GM23248 (cell line): ENCODE results near the gene BBS1. TPM values are rescaled to one million over a fixed set of nuclear protein-coding genes. Genes with fewer than 3 reads are reported as not detected.

ENCODE experiments used
- DNase-seq: peaks from one replicate; pipeline ENCODE4 v3.0.0-alpha.2; 2015
- H2AFZ ChIP-seq: fragments of 200-600 bp; sonication (generic); 2 replicates; pipeline ENCODE4 v1.6.1; 2016; ENCODE audit warnings: antibody characterized with exemption
- H3F3A ChIP-seq: fragments of 200-600 bp; sonication (generic); 2 replicates; pipeline ENCODE4 v1.6.1; 2016; ENCODE audit warnings: mild to moderate bottlenecking, antibody characterized with exemption, mixed run types; ENCODE audit not compliant: insufficient read depth
- H3K27ac ChIP-seq: fragments of 200-600 bp; sonication (generic); 2 replicates; pipeline ENCODE4 v1.5.1; 2016; ENCODE audit warnings: mild to moderate bottlenecking
- H3K27me3 ChIP-seq: fragments of 200-600 bp; sonication (generic); replicated peaks from 2 replicates; pipeline ENCODE4 v1.6.1; 2016; ENCODE audit warnings: mild to moderate bottlenecking; ENCODE audit not compliant: insufficient read depth
- H3K36me3 ChIP-seq: fragments of 200-600 bp; sonication (generic); 2 replicates; pipeline ENCODE4 v1.6.1; 2016; ENCODE audit warnings: low read depth, mild to moderate bottlenecking
- H3K4me1 ChIP-seq: fragments of 200-600 bp; sonication (generic); 2 replicates; pipeline ENCODE4 v1.6.1; 2016; ENCODE audit warnings: mild to moderate bottlenecking; ENCODE audit not compliant: insufficient read depth
- H3K4me2 ChIP-seq: fragments of 200-600 bp; sonication (generic); one replicate; pipeline ENCODE4 v1.6.1; 2016; ENCODE audit warnings: mild to moderate bottlenecking; ENCODE audit not compliant: unreplicated experiment
- H3K4me3 ChIP-seq: fragments of 200-600 bp; sonication (generic); 2 replicates; pipeline ENCODE4 v1.5.1; 2016; ENCODE audit warnings: mild to moderate bottlenecking
- H3K79me2 ChIP-seq: fragments of 200-600 bp; sonication (generic); 2 replicates; pipeline ENCODE4 v1.6.1; 2016; ENCODE audit warnings: mild to moderate bottlenecking; ENCODE audit not compliant: insufficient read depth
- H3K9ac ChIP-seq: fragments of 200-600 bp; sonication (generic); 2 replicates; pipeline ENCODE4 v1.6.1; 2016; ENCODE audit warnings: mild to moderate bottlenecking
- H3K9me2 ChIP-seq: fragments of 200-600 bp; sonication (generic); 2 replicates; pipeline ENCODE4 v1.6.1; 2016; ENCODE audit warnings: mixed run types, mild to moderate bottlenecking, moderate library complexity; ENCODE audit not compliant: insufficient read depth
- H3K9me3 ChIP-seq: fragments of 200-600 bp; sonication (generic); one replicate; pipeline ENCODE4 v1.6.1; 2017; ENCODE audit warnings: low read depth
- H4K20me1 ChIP-seq: fragments of 200-600 bp; sonication (generic); 2 replicates; pipeline ENCODE4 v1.6.0; 2016; ENCODE audit not compliant: insufficient read depth
- EZH2 ChIP-seq: fragments of 200-600 bp; sonication (generic); IDR thresholded peaks from 2 replicates; pipeline ENCODE4 v1.6.1; 2018; ENCODE audit warnings: antibody characterized with exemption, mild to moderate bottlenecking; ENCODE audit not compliant: insufficient read depth, poor library complexity, severe bottlenecking
- EZH2phosphoT487 ChIP-seq: fragments of 200-600 bp; sonication (generic); IDR thresholded peaks from 2 replicates; pipeline ENCODE4 v1.6.1; 2018; ENCODE audit warnings: antibody characterized with exemption, moderate library complexity, mild to moderate bottlenecking, low read depth; ENCODE audit not compliant: insufficient read depth
- WGBS, 2 experiments: methylation state at CpG; one replicate each; pipeline ENCODE4 v1.1.6; 2015 to 2017; ENCODE audit warnings: low lambda C conversion rate in 2 of 2, low coverage in 1 of 2; ENCODE audit errors: missing lambda C conversion rate in 2 of 2; 5-methylcytosine and 5-hydroxymethylcytosine counted together
- in situ Hi-C: fragments of 300-500 bp; cut with MboI; formaldehyde crosslinking; loops from 2 replicates; pipeline ENCODE4 v1.15.0; 2020
- polyA plus RNA-seq: library from polyadenylated mRNA; unstranded; fragments of >200 nt; fragmentation: Nextera tagmentation; extraction: Ambion mirVana; gene quantifications from 2 replicates; pipeline ENCODE4 v1.2.1, GENCODE V29; 2016
- total RNA-seq: library from RNA; depleted of rRNA; stranded (reverse); fragments of >200 nt; shearing (Covaris generic); gene quantifications from 2 replicates; pipeline ENCODE4 v1.2.3, GENCODE V29; 2014

The BBS1 gene
- total and polyA plus RNA-seq, 2 experiments from 2014 or later = 20.2 to 39.1 TPM

DNA sequence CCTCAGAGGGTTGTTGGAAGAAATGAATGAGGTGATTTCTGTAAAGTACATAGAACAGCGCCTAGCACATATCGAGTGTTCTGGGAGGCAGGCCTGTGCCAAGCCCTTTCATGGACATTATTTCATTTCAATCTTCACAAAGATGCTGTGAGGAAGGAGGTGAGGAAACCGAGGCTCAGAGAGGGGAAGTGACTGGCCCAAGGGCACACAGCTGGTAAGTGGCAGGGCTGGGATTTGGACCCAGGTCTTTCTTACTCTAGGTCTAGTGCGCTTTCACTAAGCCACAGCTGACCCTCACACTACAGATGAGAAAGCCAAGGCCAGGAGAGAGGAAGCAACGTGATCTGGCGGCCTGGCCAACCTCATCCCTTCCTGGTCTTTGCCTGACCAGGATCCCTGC is 41.7 kb upstream of the BBS1 start:
- Histone ChIP-seq H3K9me3 (no peaks in the 10 kb centered on the region), H3F3A (no peaks in the 10 kb centered on the region), H3K27ac (no peak overlapping the region), H3K79me2 (no peaks in the 10 kb centered on the region), H3K4me2 (no peak overlapping the region), H3K36me3 (no peaks in the 10 kb centered on the region), H3K9ac (no peak overlapping the region), H3K4me1 (no peaks in the 10 kb centered on the region), H3K9me2 (no peaks in the 10 kb centered on the region), H2AFZ (no peak overlapping the region), H3K4me3 (no peak overlapping the region), H4K20me1 (no peaks in the 10 kb centered on the region), H3K27me3 (no peaks in the 10 kb centered on the region)
- no peak for TF ChIP-seq EZH2phosphoT487
- no peak for TF ChIP-seq EZH2
- 87 to 92% methylated on average over 6 of the region's 6 CpGs for WGBS, 2 experiments
- DNase-seq = no peak
- in situ Hi-C loops = no loop called here

DNA sequence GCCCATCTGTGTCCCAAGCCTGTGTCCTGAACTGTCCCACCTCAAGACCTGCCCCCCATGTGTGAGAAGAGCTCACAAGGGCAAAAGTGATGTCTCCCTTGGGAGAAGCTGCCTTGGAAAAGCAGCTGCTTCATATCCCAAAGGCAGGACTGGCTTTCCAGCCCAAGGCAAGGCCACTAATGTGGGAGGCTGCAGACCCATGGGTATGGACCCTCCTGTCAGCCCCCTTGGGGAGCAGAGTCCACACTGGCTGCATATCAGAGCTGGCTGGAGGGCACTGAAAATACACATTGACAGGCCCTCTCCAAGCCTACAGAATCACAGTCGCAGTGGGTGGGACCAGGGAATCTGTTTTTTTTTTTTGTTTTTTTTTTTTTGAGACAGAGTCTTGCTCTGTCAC is 41.0 kb upstream of the BBS1 start:
- no peak for TF ChIP-seq EZH2phosphoT487
- TF ChIP-seq EZH2 = no peak
- no peaks in the 10 kb centered on the region for H3K9me2 ChIP-seq
- no peaks in the 10 kb centered on the region for H3K4me1 ChIP-seq
- H3K36me3 ChIP-seq = no peaks in the 10 kb centered on the region
- H2AFZ ChIP-seq = no peak overlapping the region
- H4K20me1 ChIP-seq = no peaks in the 10 kb centered on the region
- no peak overlapping the region for H3K4me3 ChIP-seq
- no peak overlapping the region for H3K4me2 ChIP-seq
- no peaks in the 10 kb centered on the region for H3K79me2 ChIP-seq
- no peak overlapping the region for H3K9ac ChIP-seq
- WGBS, 2 experiments = 50 to 60% methylated on average over 1 of the region's 1 CpG
- H3K9me3 ChIP-seq = no peaks in the 10 kb centered on the region
- no peak for DNase-seq
- in situ Hi-C loops = no loop called here
- H3F3A ChIP-seq = no peaks in the 10 kb centered on the region
- no peak overlapping the region for H3K27ac ChIP-seq
- no peaks in the 10 kb centered on the region for H3K27me3 ChIP-seq

- Histone ChIP-seq H3K79me2 (no peaks in the 10 kb centered on the region), H3K4me1 (no peaks in the 10 kb centered on the region), H3K27ac (no peak overlapping the region), H3K9me3 (no peaks in the 10 kb centered on the region), H3K9ac (no peak overlapping the region), H3K27me3 (no peaks in the 10 kb centered on the region), H3K9me2 (no peaks in the 10 kb centered on the region), H3K4me3 (no peak overlapping the region), H4K20me1 (no peaks in the 10 kb centered on the region), H3K36me3 (no peaks in the 10 kb centered on the region), H3K4me2 (no peak overlapping the region), H2AFZ (no peak overlapping the region), H3F3A (no peaks in the 10 kb centered on the region)
- TF ChIP-seq EZH2 (no peak), EZH2phosphoT487 (no peak)
- WGBS, 2 experiments = 98 to 100% methylated on average over 3 of the region's 3 CpGs
- in situ Hi-C loops = no loop called here
- DNase-seq = no peak
Observed at GRCh38 chr11:66470015-66470414, 40.4 kb upstream of the BBS1 start.

DNA sequence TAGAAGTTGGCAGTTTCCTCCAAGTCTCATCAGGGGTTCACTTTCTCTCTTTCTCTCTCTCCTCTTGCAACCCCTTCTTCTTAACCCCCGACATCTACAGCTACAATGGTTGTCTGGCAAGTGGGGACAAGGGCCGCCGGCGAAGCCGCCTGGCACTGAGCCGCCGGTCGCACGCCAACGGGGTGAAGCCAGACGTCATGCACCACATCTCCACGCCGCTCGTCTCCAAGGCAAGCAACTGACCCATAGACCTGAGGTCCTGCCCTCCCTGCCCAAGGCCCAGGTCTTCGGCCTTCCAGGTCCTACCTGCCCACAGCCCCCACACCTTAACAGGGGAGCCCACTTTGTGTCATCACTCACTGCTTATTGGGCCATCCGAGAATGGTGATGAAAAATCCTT is 39.3 kb upstream of the BBS1 start:
- H3K4me2 ChIP-seq = no peak overlapping the region
- in situ Hi-C loops = no loop called here
- no peak for TF ChIP-seq EZH2
- H3K4me1 ChIP-seq = no peaks in the 10 kb centered on the region
- H3K27me3 ChIP-seq = no peaks in the 10 kb centered on the region
- no peaks in the 10 kb centered on the region for H4K20me1 ChIP-seq
- no peak overlapping the region for H2AFZ ChIP-seq
- H3F3A ChIP-seq = no peaks in the 10 kb centered on the region
- WGBS, 2 experiments = 92 to 96% methylated on average over 16 of the region's 16 CpGs
- DNase-seq = no peak
- H3K9me2 ChIP-seq = no peaks in the 10 kb centered on the region
- no peaks in the 10 kb centered on the region for H3K9me3 ChIP-seq
- no peak overlapping the region for H3K9ac ChIP-seq
- no peak overlapping the region for H3K4me3 ChIP-seq
- H3K36me3 ChIP-seq = no peaks in the 10 kb centered on the region
- no peaks in the 10 kb centered on the region for H3K79me2 ChIP-seq
- H3K27ac ChIP-seq = no peak overlapping the region

GRCh38 chr11:66472054-66472453 is 38.4 kb upstream of the BBS1 start:
- Histone ChIP-seq H3F3A (no peaks in the 10 kb centered on the region), H3K27me3 (no peaks in the 10 kb centered on the region), H3K9me2 (no peaks in the 10 kb centered on the region), H3K4me2 (no peak overlapping the region), H3K79me2 (no peaks in the 10 kb centered on the region), H3K9me3 (no peaks in the 10 kb centered on the region), H3K27ac (no peak overlapping the region), H3K36me3 (no peaks in the 10 kb centered on the region), H4K20me1 (no peaks in the 10 kb centered on the region), H3K4me3 (no peak overlapping the region), H3K9ac (no peak overlapping the region), H2AFZ (no peak overlapping the region), H3K4me1 (no peaks in the 10 kb centered on the region)
- TF ChIP-seq EZH2phosphoT487 (no peak), EZH2 (no peak)
- in situ Hi-C loops = no loop called here
- 97 to 98% methylated on average over 8 to 9 of the region's 9 CpGs for WGBS, 2 experiments
- DNase-seq = no peak
